HG02759 (cell line): ENCODE data around the gene KCTD15.

ENCODE experiments used
- ATAC-seq: cut with Tn5 transposase; IDR thresholded peaks from one replicate; pipeline ENCODE4 v1.9.1; 2021; ENCODE audit warnings: mild to moderate bottlenecking, moderate library complexity; ENCODE audit not compliant: unreplicated experiment

The KCTD15 gene

DNA sequence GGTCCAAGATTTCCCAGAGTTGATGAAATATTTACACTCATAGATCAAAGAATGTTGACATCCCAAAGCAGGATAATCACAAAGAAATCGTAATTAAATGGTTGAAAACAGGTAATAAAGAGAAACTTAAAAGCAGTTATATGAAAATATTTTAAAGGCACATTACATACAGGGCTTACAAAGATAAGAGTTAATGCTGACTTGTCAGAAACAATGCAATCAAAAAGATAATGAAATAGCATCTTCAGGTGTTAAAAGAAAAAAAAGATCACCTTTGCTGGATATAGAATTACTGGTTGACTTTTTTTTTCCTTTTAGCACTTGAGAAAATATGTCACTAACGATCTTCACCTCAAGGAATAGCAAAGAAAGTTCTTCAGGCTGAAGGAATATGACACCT lies 48.8 kb downstream of the KCTD15 start:
- no peak for ATAC-seq

- ATAC-seq = no peak
These were observed 53.0 kb downstream of the KCTD15 start for GRCh38 chr19:33849551-33850147.

GRCh38 chr19:33859016-33859415 lies 62.3 kb downstream of the KCTD15 start:
- ATAC-seq = no peak

DNA sequence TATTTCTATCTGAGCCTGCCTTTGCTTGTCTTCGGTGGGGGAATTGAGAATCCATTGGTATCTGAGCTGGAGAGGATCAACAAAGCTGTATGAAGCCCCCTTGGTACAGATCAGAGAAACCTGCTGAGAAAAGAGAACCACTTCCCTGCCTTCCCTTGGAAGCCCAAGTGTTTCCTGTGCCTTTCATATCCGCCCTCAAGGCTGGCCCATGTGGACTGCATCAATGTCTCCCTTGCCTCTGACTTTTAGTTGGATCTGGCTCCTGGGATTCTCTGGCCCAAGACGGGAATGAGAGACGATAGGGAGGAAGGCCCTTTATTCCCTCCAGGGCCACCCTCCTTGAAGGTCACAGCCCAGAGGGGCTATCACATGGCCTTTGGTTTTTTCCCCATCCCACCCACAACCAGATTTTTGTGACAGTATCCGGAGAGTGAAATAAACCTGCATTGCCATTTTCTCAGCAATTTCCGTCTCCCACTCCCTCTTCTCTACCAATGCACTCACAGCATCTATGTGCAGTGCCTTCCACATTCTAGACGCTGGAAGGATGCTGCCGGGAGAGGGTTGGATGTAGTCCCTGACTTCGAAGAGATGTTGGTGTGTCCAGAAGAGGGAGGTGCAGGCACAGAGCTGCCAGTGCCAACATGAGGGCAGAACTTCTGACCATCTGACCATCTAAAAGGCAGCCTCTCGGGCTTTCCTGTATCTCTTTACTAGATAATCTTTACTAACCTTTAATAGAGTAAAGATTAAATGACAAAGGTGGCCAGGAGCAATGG lies 63.8 kb downstream of the KCTD15 start:
- no peak for ATAC-seq

GRCh38 chr19:33861950-33862349 lies 65.3 kb downstream of the KCTD15 start:
- ATAC-seq = no peak

DNA sequence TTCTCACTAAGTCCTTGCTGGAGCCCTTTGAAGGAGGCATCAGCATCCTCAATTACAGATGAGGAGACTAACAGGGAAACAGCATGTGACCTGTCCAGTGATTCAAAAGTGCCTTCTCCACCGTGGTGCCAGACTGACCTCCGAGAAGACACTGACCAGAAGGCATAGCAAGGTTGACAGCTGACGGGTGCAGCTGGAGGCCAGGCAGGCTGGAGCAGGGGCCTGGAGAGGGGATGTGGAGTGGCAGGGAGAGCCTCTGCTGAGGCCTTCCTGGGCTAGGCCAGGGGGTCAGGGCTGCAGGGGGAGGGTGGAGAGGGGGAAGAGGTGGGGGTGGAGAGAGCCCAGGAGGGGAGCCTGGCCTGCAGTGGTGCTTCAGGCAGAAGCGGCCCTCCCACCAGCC lies 66.3 kb downstream of the KCTD15 start:
- ATAC-seq = no peak

DNA sequence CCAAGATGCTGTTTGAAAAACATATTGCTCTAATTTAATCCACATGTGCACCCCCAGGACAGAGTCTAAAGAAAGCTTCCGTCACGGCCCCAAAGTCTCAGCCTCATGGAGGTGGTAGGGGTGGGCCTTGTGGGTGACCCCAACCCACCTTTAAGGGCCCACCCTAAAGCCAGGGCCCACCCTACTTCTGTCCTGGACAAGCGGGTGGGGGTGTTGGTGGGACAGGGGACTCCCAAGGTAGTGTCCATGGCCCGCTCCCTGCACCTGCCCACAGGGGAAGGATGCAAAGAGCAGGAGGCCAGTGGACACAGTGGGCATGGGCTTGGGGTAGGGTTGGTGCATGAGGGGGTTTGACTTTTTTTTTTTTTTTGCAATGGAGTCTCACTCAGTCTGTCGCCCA lies 66.8 kb downstream of the KCTD15 start:
- ATAC-seq = no peak

DNA sequence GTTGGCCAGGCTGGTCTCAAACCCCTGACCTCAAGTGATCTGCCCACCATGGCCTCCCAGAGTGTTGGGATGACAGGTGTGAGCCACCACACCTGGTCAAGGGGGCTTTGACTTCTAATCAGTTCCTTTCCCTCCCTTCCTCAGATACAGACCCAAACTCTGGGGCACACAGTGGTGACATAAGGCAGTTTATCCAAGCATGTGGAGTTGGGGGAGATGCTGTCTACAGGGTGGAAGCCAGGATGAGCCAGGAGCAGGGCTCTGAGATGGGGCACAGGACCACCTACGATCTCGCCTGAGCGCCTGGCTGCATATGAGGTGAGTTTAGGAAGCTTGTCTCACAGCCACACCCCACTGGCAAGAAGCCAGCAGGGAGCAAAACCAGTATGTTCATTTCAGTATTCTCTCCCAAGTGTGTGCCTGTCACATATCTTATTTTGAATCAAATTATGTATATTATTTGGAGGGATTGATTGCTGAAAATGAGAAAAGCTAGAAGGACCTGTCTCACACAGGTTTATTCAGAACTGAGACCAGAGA lies 67.7 kb downstream of the KCTD15 start:
- ATAC-seq = no peak

DNA sequence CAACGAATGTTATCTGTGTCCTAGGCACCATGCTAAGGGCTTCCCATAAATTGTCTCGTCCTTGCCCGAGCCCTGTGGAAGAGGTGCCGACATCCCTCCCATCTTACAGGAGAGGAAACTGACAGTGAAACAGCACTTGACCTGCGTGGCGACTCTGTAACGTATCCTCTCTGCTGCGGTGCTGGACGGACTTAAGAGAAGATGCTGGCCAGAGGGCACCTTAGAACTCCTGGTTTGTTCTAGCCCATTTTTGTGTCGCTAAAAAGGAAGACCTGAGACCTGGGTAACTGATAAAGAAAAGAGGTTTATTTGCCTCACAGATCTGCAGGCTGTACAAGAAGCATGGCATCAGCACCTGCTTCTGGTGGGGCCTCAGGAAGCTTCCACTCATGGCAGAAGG lies 68.6 kb downstream of the KCTD15 start:
- no peak for ATAC-seq
